GM10248 (cell line): Measurements from ENCODE around the gene CLMN.

Experiments
- CTCF ChIA-PET: fragments of 300-600 bp; sonication (Branson Sonifier 250); formaldehyde crosslinking; extraction: SDS; loops from one replicate; lab custom pipeline; 2021; ENCODE audit warnings: antibody characterized with exemption; lab: Yijun Ruan, JAX
- POLR2A ChIA-PET: fragments of 350-650 bp; sonication (Branson Sonifier 250); formaldehyde crosslinking; extraction: SDS; loops from one replicate; lab custom pipeline; 2020; ENCODE audit warnings: antibody characterized with exemption; lab: Yijun Ruan, JAX
- DNase-seq: peaks from one replicate; pipeline ENCODE4 v3.0.0; 2012; ENCODE audit errors: extremely low spot score
- CTCF ChIP-seq: IDR thresholded peaks from 2 replicates; pipeline ENCODE4 v1.5.1; 2012; ENCODE audit warnings: mild to moderate bottlenecking, low read depth; ENCODE audit errors: extremely low read depth, missing control alignments, control extremely low read depth

Gene CLMN

GRCh38 chr14:95320078-95320895 lies 579 bp upstream of the CLMN start:
- ChIA-PET CTCF (interaction anchor here (0.9 to 1.2 kb wide), 2 partner anchors 40 to 201 kb away, joined by 3 read pairs; no protein-coding TSS in a partner anchor), POLR2A (interaction anchor here (1.0 kb wide), 1 partner anchor 7 kb away, joined by 3 read pairs; no protein-coding TSS in a partner anchor)
- no peak for DNase-seq
- no peak for TF ChIP-seq CTCF

- no peak for TF ChIP-seq CTCF
- CTCF ChIA-PET, result interaction anchor here (0.9 to 2.2 kb wide), 2 partner anchors 9 to 200 kb away, joined by 3 to 5 read pairs; no protein-coding TSS in a partner anchor
- no peak for DNase-seq
- POLR2A ChIA-PET, result interaction anchor here (1.0 kb wide), 1 partner anchor 9 kb away, joined by 3 read pairs; no protein-coding TSS in a partner anchor
Measured at GRCh38 chr14:95318399-95319311, 1.1 kb downstream of the CLMN start.

GRCh38 chr14:95317817-95318343 lies 1.8 kb downstream of the CLMN start:
- ChIA-PET CTCF (interaction anchor here (2.2 kb wide), 1 partner anchor 10 kb away, joined by 5 read pairs; no protein-coding TSS in a partner anchor), POLR2A (no interaction called here)
- no peak for DNase-seq
- no peak for TF ChIP-seq CTCF

- TF ChIP-seq CTCF, result no peak
- ChIA-PET CTCF (interaction anchor here (1.4 to 2.2 kb wide), 4 partner anchors 11 to 55 kb away, joined by 3 to 8 read pairs (median 4); no protein-coding TSS in a partner anchor), POLR2A (no interaction called here)
- no peak for DNase-seq
Measured at GRCh38 chr14:95316821-95317220, 2.9 kb downstream of the CLMN start.

GRCh38 chr14:95315579-95315978 lies 4.1 kb downstream of the CLMN start:
- TF ChIP-seq CTCF, result no peak
- ChIA-PET CTCF (interaction anchor here (1.4 to 1.5 kb wide), 3 partner anchors 11 to 54 kb away, joined by 3 to 8 read pairs (median 4); no protein-coding TSS in a partner anchor), POLR2A (no interaction called here)
- DNase-seq, result no peak
